ENCODE data around the gene PPM1E.

DNA sequence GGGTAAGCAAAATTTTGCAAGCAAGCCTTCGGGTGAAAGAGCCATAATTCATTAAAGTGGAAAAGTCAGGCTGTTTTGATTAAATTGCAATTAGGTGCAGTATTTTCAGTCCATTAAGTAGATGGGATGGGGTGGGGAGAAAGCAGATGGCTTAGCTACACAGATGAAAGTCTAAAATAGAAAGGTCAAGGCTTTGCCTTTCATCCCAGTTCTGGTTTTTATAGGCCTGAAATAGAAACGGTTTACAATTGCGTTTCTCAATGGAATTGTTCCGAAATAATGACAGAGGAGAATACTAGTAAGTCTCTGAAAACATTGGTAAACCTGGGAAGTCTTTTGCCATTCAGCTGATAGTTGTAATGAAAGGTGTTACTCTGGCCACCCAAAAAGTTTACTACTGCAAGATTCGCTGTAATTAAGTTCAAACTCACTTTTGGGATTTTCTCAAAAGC, 1.5 kb downstream of the PPM1E start:
- TF ChIP-seq, protein P1, sequence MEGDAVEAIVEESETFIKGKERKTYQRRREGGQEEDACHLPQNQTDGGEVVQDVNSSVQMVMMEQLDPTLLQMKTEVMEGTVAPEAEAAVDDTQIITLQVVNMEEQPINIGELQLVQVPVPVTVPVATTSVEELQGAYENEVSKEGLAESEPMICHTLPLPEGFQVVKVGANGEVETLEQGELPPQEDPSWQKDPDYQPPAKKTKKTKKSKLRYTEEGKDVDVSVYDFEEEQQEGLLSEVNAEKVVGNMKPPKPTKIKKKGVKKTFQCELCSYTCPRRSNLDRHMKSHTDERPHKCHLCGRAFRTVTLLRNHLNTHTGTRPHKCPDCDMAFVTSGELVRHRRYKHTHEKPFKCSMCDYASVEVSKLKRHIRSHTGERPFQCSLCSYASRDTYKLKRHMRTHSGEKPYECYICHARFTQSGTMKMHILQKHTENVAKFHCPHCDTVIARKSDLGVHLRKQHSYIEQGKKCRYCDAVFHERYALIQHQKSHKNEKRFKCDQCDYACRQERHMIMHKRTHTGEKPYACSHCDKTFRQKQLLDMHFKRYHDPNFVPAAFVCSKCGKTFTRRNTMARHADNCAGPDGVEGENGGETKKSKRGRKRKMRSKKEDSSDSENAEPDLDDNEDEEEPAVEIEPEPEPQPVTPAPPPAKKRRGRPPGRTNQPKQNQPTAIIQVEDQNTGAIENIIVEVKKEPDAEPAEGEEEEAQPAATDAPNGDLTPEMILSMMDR (IDR thresholded peaks at IDR 0.05; ENCODE audit: low read depth, low read length), result no peak
- TF ChIP-seq POLR2A (IDR thresholded peaks at IDR 0.05; ENCODE audit: extremely low read depth, insufficient read length) (no peak), MYC (IDR thresholded peaks at IDR 0.05; ENCODE audit: low read depth, low read length) (no peak)
- TF ChIP-seq, protein P2, sequence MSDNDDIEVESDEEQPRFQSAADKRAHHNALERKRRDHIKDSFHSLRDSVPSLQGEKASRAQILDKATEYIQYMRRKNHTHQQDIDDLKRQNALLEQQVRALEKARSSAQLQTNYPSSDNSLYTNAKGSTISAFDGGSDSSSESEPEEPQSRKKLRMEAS (IDR thresholded peaks at IDR 0.05; ENCODE audit: low read depth, low read length), result no peak
